ENCODE data around the gene NEURL1. TPM values are rescaled to one million over a fixed set of nuclear protein-coding genes. Genes with fewer than 3 reads are reported as not detected.

NEURL1 gene
- total and polyA plus RNA-seq, 2 experiments from 2014 or later = 2.3 to 4.6 TPM

- WGBS (ENCODE audit: low lambda C conversion rate, missing lambda C conversion rate) = 55% methylated on average over 3 of the region's 3 CpGs
- H3K36me3 ChIP-seq (replicated peaks; ENCODE audit: insufficient read depth, low read depth) = no peaks in the 10 kb centered on the region
- H3K4me2 ChIP-seq = no peak overlapping the region
- H3K9me3 ChIP-seq (ENCODE audit: low read depth) = no peaks in the 10 kb centered on the region
- no peak overlapping the region for H3K27ac ChIP-seq
- no peaks in the 10 kb centered on the region for H4K20me1 ChIP-seq (ENCODE audit: insufficient read depth, poor library complexity, severe bottlenecking)
- DNase-seq (ENCODE audit: low spot score) = no peak
- peaks cover 25% of the 10 kb centered on the region for H3K4me1 ChIP-seq (ENCODE audit: insufficient read depth)
- H2AFZ ChIP-seq = no peak overlapping the region
- H3K27me3 ChIP-seq = no peaks in the 10 kb centered on the region
- no peaks in the 10 kb centered on the region for H3K9me2 ChIP-seq (replicated peaks; ENCODE audit: insufficient read depth)
- H3K4me3 ChIP-seq = no peak overlapping the region
- TF ChIP-seq EZH2 (IDR thresholded peaks at IDR 0.05; ENCODE audit: borderline replicate concordance) = no peak
- H3K79me2 ChIP-seq = no peaks in the 10 kb centered on the region
Measured at GRCh38 chr10:103566536-103566935, 73.0 kb downstream of the NEURL1 start.

- WGBS (ENCODE audit: low lambda C conversion rate, missing lambda C conversion rate) = 83% methylated on average over 5 of the region's 5 CpGs
- H3K36me3 ChIP-seq (replicated peaks; ENCODE audit: insufficient read depth, low read depth) = no peaks in the 10 kb centered on the region
- H4K20me1 ChIP-seq (ENCODE audit: insufficient read depth, poor library complexity, severe bottlenecking) = no peaks in the 10 kb centered on the region
- H3K4me3 ChIP-seq = no peak overlapping the region
- H3K9me3 ChIP-seq (ENCODE audit: low read depth) = no peaks in the 10 kb centered on the region
- H3K4me2 ChIP-seq = no peak overlapping the region
- no peaks in the 10 kb centered on the region for H3K79me2 ChIP-seq
- no peak overlapping the region for H2AFZ ChIP-seq
- H3K27ac ChIP-seq = no peak overlapping the region
- no peaks in the 10 kb centered on the region for H3K9me2 ChIP-seq (replicated peaks; ENCODE audit: insufficient read depth)
- H3K27me3 ChIP-seq = no peaks in the 10 kb centered on the region
- DNase-seq (ENCODE audit: low spot score) = no peak
- peaks cover 33% of the 10 kb centered on the region for H3K4me1 ChIP-seq (ENCODE audit: insufficient read depth)
- TF ChIP-seq EZH2phosphoT487 (IDR thresholded peaks at IDR 0.05; ENCODE audit: low read depth, severe bottlenecking, unreplicated experiment) = no peak
- no peak for TF ChIP-seq EZH2 (IDR thresholded peaks at IDR 0.05; ENCODE audit: borderline replicate concordance)
- no peak for TF ChIP-seq CTCF (IDR thresholded peaks at IDR 0.05; ENCODE audit: poor library complexity)
Measured at GRCh38 chr10:103568505-103568904, 75.0 kb downstream of the NEURL1 start.

- no peak overlapping the region for H3K4me3 ChIP-seq
- no peaks in the 10 kb centered on the region for H4K20me1 ChIP-seq (ENCODE audit: insufficient read depth, poor library complexity, severe bottlenecking)
- H2AFZ ChIP-seq = no peak overlapping the region
- H3K79me2 ChIP-seq = no peaks in the 10 kb centered on the region
- H3K9me3 ChIP-seq (ENCODE audit: low read depth) = no peaks in the 10 kb centered on the region
- no peaks in the 10 kb centered on the region for H3K36me3 ChIP-seq (replicated peaks; ENCODE audit: insufficient read depth, low read depth)
- no peak overlapping the region for H3K4me2 ChIP-seq
- peaks cover 41% of the 10 kb centered on the region for H3K4me1 ChIP-seq (ENCODE audit: insufficient read depth)
- TF ChIP-seq EZH2phosphoT487 (IDR thresholded peaks at IDR 0.05; ENCODE audit: low read depth, severe bottlenecking, unreplicated experiment) (no peak), CTCF (IDR thresholded peaks at IDR 0.05; ENCODE audit: poor library complexity) (no peak), EZH2 (IDR thresholded peaks at IDR 0.05; ENCODE audit: borderline replicate concordance) (no peak)
- H3K27ac ChIP-seq = no peak overlapping the region
- WGBS (ENCODE audit: low lambda C conversion rate, missing lambda C conversion rate) = 44% methylated on average over 5 of the region's 5 CpGs
- H3K9me2 ChIP-seq (replicated peaks; ENCODE audit: insufficient read depth) = no peaks in the 10 kb centered on the region
- no peak for DNase-seq (ENCODE audit: low spot score)
- H3K27me3 ChIP-seq = no peaks in the 10 kb centered on the region
Measured at GRCh38 chr10:103569896-103570295, 76.4 kb downstream of the NEURL1 start.

- H3K4me1 ChIP-seq (ENCODE audit: insufficient read depth) = peaks cover 52% of the 10 kb centered on the region
Measured at GRCh38 chr10:103570844-103571655, 77.5 kb downstream of the NEURL1 start.

More at GRCh38 chr10:103570844-103571655, 77.5 kb downstream of the NEURL1 start:
- DNase-seq (ENCODE audit: low spot score) = peak; percentile 47
- no peaks in the 10 kb centered on the region for H3K27me3 ChIP-seq
- H3K4me2 ChIP-seq = peak overlapping the region; percentile 33
- H3K27ac ChIP-seq = no peak overlapping the region
- WGBS (ENCODE audit: low lambda C conversion rate, missing lambda C conversion rate) = 92% methylated on average over 22 of the region's 28 CpGs
- H3K79me2 ChIP-seq = no peaks in the 10 kb centered on the region
- no peaks in the 10 kb centered on the region for H3K9me3 ChIP-seq (ENCODE audit: low read depth)
- no peaks in the 10 kb centered on the region for H4K20me1 ChIP-seq (ENCODE audit: insufficient read depth, poor library complexity, severe bottlenecking)
- H2AFZ ChIP-seq = no peak overlapping the region
- no peaks in the 10 kb centered on the region for H3K36me3 ChIP-seq (replicated peaks; ENCODE audit: insufficient read depth, low read depth)
- TF ChIP-seq EZH2phosphoT487 (IDR thresholded peaks at IDR 0.05; ENCODE audit: low read depth, severe bottlenecking, unreplicated experiment) = no peak
- H3K4me3 ChIP-seq = no peak overlapping the region
- no peaks in the 10 kb centered on the region for H3K9me2 ChIP-seq (replicated peaks; ENCODE audit: insufficient read depth)

All from hepatocyte (in vitro differentiated cells).